Neuron (in vitro differentiated cells): ENCODE data around the gene RGMA.

Experiments used
- H2AFZ ChIP-seq: one replicate; pipeline ENCODE4 v1.6.1; 2013; ENCODE audit warnings: low read depth, mild to moderate bottlenecking, inconsistent platforms, low read length, moderate library complexity
- H3K27me3 ChIP-seq: one replicate; pipeline ENCODE4 v1.6.1; 2013; ENCODE audit warnings: low read length; ENCODE audit not compliant: insufficient read depth
- H3K36me3 ChIP-seq: one replicate; pipeline ENCODE4 v1.6.1; 2013; ENCODE audit warnings: low read length; ENCODE audit not compliant: insufficient read depth
- H3K4me1 ChIP-seq: one replicate; pipeline ENCODE4 v1.6.1; 2013; ENCODE audit warnings: low read length; ENCODE audit not compliant: insufficient read depth
- H3K4me3 ChIP-seq: 2 replicates; pipeline ENCODE4 v1.5.1; 2013; ENCODE audit warnings: mild to moderate bottlenecking, low read length, moderate library complexity
- H3K9me3 ChIP-seq: one replicate; pipeline ENCODE4 v1.6.1; 2013; ENCODE audit warnings: low read length

RGMA gene

DNA sequence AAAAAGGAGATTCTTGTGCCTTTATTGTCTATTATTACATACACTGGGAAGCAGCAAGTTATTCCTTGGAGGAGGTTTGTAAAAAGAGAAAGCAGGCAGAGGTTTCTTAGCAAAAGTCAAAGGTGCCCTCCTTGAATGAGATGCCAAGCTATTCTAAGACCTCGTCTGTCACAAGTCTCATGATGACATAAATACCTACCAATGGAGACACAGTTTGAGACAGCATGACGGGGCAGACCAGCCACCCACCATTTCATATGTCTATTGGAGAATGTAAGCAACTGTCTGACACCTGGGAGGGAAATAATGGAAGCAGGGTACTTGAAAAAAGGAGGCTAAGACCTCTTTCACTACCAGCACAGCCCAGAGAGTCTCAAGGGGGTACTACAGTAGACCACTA, 2.2 kb downstream of the RGMA start:
- H3K9me3 ChIP-seq = peaks cover 2% of the 10 kb centered on the region
- peaks cover 26% of the 10 kb centered on the region for H3K36me3 ChIP-seq
- H3K4me1 ChIP-seq = peaks cover 37% of the 10 kb centered on the region
- no peak overlapping the region for H2AFZ ChIP-seq
- no peaks in the 10 kb centered on the region for H3K27me3 ChIP-seq
- H3K4me3 ChIP-seq = peak overlapping the region; percentile 78

DNA sequence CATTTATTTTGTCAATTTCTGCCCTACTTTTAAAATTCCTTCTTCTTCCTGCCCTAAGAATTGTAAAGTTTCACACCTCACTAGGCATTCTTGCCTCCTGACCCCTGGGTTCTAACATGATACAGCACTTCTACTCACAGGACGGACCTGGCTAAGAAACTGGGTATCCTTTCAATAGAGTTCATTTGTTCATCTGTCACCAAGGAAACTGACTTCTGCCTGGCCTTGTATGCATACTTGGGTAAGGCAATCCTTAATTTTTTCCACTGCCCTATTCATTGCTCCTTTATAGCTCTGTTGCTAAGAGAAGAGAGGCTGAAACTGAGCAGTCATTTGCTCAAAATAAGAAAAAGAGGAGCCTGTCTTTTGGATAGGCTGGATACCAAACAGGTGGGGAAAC, 3.3 kb downstream of the RGMA start:
- H3K4me3 ChIP-seq = peak overlapping the region; percentile 78

GRCh38 chr15:93082861-93083260, 6.2 kb downstream of the RGMA start:
- peaks cover 53% of the 10 kb centered on the region for H3K4me1 ChIP-seq
- H2AFZ ChIP-seq = no peak overlapping the region
- H3K9me3 ChIP-seq = peaks cover 5% of the 10 kb centered on the region
- H3K36me3 ChIP-seq = peaks cover 33% of the 10 kb centered on the region
- no peak overlapping the region for H3K4me3 ChIP-seq
- H3K27me3 ChIP-seq = no peaks in the 10 kb centered on the region

More for the DNA sequence above, 3.3 kb downstream of the RGMA start:
- H3K36me3 ChIP-seq = peaks cover 26% of the 10 kb centered on the region
- H3K9me3 ChIP-seq = peaks cover 2% of the 10 kb centered on the region
- H2AFZ ChIP-seq = no peak overlapping the region
- H3K27me3 ChIP-seq = no peaks in the 10 kb centered on the region
- peaks cover 44% of the 10 kb centered on the region for H3K4me1 ChIP-seq

GRCh38 chr15:93081399-93081798, 7.6 kb downstream of the RGMA start:
- Histone ChIP-seq H2AFZ (no peak overlapping the region), H3K36me3 (peaks cover 40% of the 10 kb centered on the region), H3K9me3 (peaks cover 5% of the 10 kb centered on the region), H3K4me1 (peaks cover 43% of the 10 kb centered on the region), H3K27me3 (no peaks in the 10 kb centered on the region), H3K4me3 (no peak overlapping the region)

- Histone ChIP-seq H3K36me3 (peaks cover 40% of the 10 kb centered on the region), H3K9me3 (peaks cover 5% of the 10 kb centered on the region), H3K4me3 (no peak overlapping the region), H3K27me3 (no peaks in the 10 kb centered on the region), H2AFZ (no peak overlapping the region), H3K4me1 (peaks cover 41% of the 10 kb centered on the region)
These were observed 8.6 kb downstream of the RGMA start for GRCh38 chr15:93080451-93080850.

DNA sequence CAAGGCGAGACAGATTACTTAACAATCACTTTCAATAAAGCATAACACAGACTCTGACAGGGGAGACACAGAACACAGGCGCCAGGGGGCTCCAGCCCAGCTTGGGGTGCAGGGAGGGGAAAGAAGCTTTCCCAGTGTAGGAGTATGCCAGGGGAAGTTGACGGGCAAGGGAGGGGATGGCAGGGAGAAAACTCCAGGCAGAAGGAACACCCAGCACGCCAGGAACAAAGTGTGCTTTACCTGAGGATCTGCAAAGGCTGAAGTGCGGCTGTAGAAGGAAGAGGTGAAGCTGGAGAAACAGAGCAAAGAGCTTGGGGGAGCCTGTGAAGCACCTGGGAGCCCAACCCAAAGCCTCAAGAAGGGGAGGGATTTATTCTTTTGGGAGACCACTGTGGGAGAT, 12.1 kb downstream of the RGMA start:
- H3K9me3 ChIP-seq = peaks cover 3% of the 10 kb centered on the region
- no peak overlapping the region for H3K4me3 ChIP-seq
- no peaks in the 10 kb centered on the region for H3K27me3 ChIP-seq
- H3K4me1 ChIP-seq = peaks cover 48% of the 10 kb centered on the region
- no peak overlapping the region for H2AFZ ChIP-seq
- peaks cover 14% of the 10 kb centered on the region for H3K36me3 ChIP-seq

DNA sequence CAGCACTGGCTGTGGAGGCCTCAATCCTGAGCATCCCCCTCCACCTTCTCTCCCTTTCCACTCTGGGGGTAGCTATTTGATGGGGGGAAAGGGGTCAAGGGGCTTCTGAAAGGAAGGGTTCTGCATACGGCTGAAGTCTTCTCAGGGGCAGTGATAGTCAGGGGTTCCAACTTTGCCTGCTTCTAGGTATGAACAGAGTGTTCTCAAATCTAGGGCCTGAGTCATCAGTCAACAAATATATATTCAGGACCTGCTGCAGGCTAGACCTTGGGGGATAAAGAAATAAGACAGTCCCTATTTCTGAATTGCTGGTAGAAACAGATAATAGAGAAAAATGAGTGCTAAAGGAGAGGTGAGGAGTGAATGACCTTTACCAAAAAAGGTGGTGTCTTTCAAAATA, 12.8 kb downstream of the RGMA start:
- H2AFZ ChIP-seq = no peak overlapping the region
- peaks cover 19% of the 10 kb centered on the region for H3K36me3 ChIP-seq
- no peak overlapping the region for H3K4me3 ChIP-seq
- H3K9me3 ChIP-seq = peaks cover 3% of the 10 kb centered on the region
- no peaks in the 10 kb centered on the region for H3K27me3 ChIP-seq
- H3K4me1 ChIP-seq = peaks cover 52% of the 10 kb centered on the region

DNA sequence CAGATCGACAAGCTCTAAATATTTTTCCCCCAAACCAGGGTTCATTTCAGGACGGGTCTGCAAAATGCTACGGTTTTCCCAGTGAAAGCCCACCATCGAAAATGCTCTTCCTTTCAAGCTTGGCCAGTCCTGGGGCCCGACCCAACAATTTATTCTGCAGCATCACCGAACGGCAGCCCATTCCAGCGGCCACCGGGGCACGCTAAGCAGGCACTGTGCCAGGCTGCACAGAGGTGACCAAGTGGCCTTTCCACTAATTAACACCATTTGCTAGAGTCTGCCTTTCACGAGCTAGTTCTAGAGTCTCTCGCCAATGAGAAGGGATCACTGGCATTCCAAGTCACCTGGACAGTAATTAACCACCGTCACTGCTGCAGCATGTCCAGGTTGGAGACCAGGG, 14.4 kb downstream of the RGMA start:
- Histone ChIP-seq H2AFZ (no peak overlapping the region), H3K36me3 (peaks cover 32% of the 10 kb centered on the region), H3K4me3 (no peak overlapping the region), H3K4me1 (peaks cover 53% of the 10 kb centered on the region), H3K27me3 (no peaks in the 10 kb centered on the region), H3K9me3 (peaks cover 1% of the 10 kb centered on the region)

- peaks cover 41% of the 10 kb centered on the region for H3K36me3 ChIP-seq
- H3K27me3 ChIP-seq = no peaks in the 10 kb centered on the region
- H2AFZ ChIP-seq = no peak overlapping the region
- no peaks in the 10 kb centered on the region for H3K9me3 ChIP-seq
- peaks cover 58% of the 10 kb centered on the region for H3K4me1 ChIP-seq
- H3K4me3 ChIP-seq = peak overlapping the region; percentile 90
These were observed 15.5 kb downstream of the RGMA start for GRCh38 chr15:93073465-93073952.

DNA sequence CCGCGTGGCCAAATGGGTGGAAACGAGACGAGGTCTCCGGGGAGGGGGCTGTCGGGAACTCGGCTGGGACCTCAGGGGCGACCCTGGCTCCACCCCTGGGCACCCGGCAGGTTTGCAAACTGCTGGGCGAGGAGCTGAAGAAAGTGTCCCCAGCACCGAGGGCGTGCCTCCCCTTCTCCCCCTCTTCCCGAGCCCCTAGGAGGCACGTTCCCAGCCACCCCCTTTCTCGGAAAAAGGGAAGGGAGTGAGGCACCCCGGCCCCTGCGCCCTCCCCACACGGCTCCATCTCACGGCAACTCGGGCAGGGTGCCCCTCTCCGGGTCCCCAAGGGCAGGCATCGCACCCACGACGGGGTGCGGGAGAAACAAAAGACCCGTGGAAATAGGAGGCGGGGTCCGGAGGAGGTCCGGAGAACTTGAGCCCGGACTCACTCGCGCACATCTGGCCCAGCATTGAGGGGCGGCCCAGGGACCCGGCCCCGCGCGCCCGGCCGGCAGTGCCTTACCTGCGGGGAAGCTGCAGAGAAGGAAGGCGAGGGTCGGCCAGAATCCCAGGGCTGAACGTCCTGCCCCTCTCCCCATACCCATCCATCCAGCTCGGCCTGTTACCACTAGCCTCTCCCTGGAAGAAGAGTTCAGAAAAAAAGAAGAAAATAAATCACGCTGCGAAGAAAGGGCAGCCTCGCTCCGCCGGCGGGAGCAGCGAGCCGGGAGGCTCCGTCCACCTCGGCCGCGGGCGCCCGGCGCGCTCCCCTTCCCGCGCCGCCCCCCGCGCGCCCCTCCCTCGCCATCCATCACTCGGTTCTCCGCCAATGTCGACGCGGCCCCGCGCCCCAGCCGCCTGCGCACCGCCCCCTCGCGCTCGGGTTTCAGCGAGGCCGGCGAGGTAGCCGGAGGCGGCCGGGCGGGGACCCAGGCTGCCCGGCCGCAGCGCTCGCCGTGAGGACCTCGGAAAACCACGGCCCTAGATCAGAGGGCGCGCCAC, 16.3 kb downstream of the RGMA start:
- no peak overlapping the region for H2AFZ ChIP-seq
- peaks cover 60% of the 10 kb centered on the region for H3K4me1 ChIP-seq
- peak overlapping the region; percentile 90 for H3K4me3 ChIP-seq
- H3K9me3 ChIP-seq = peaks cover 2% of the 10 kb centered on the region
- peaks cover 46% of the 10 kb centered on the region for H3K36me3 ChIP-seq
- no peaks in the 10 kb centered on the region for H3K27me3 ChIP-seq

DNA sequence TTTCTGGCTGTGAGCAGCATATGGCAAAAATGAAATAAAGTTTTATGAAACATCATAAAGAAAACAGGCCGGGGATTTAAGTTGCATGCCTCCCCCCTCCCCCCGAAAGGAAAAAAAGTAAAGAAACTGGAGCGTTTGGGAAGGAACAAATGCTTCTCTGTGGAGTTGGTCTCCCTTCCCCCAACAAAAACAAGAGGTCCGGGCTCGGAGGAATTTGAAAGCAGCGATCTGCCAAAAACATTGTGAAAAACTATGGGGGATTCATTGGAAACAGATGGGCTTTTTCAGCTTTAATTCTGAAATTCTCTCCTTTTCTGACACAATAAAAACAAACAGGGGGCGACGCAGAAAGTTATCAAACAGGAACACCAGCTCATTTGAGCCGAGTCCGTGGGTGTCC, 17.0 kb downstream of the RGMA start:
- H2AFZ ChIP-seq = no peak overlapping the region
- H3K27me3 ChIP-seq = no peaks in the 10 kb centered on the region
- peaks cover 60% of the 10 kb centered on the region for H3K4me1 ChIP-seq
- H3K36me3 ChIP-seq = peaks cover 47% of the 10 kb centered on the region
- H3K4me3 ChIP-seq = peak overlapping the region; percentile 90
- H3K9me3 ChIP-seq = peaks cover 3% of the 10 kb centered on the region

DNA sequence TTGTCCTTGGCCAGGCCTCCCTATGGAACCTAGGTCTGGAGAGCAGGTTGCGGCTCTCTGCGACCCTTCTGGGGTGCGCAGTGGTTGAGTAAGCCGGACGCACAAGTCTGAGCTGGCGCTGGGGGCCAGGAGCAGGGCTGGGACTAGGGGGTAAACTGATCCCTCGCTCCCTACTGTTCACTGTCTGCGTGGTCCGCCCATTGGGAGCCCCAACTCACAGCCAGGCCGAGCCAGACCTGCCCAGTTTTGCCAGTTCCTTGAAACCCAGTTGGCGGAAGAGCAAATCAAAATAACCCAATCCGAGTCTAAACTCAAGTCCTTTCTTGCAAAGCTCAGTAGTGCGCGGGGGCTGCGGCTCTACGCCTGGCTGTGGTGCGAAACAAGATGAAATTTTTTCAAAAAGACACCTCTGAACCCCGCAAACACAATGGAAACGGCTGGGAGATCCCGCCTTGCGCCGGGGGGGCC, 17.5 kb downstream of the RGMA start:
- Histone ChIP-seq H3K4me3 (peak overlapping the region; percentile 90), H3K4me1 (peaks cover 58% of the 10 kb centered on the region), H3K36me3 (peaks cover 50% of the 10 kb centered on the region), H3K27me3 (no peaks in the 10 kb centered on the region), H3K9me3 (peaks cover 3% of the 10 kb centered on the region), H2AFZ (no peak overlapping the region)

DNA sequence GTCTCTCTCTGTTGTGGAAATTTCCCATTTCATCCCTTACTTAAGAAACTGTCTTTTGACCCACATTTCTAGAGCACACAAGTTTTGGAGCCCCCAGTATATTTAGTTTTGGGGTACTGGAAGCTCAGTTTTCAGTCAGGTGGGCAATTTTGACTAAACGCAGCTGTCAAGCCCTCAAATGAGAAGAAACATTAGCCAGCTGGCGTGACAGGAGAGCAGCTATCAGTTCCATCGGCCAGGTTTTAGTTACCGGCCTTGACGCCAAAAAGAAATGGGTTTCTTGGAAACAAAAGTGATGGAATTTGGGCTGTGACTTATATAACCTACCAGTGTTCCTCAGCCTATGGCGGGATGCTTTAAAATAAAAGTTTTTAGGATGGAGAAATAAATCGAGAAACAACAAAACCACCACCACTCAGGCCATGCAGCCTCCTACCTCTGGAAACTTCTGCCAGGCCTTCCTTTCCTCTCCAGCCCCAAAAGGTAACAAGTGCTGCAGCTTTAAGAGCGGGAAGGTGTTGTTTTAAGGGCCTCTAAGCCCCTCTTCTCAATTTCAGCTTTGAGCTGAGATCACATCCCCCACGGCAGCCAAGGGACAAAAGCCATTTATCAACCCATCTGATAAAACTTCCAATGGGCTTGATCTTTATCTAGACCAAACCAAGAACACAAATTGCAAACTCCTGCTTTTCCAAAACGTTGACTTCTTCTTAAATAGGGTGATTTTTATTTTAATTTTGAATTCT, 18.3 kb downstream of the RGMA start:
- H3K36me3 ChIP-seq = peaks cover 58% of the 10 kb centered on the region
- peaks cover 54% of the 10 kb centered on the region for H3K4me1 ChIP-seq
- peak overlapping the region; percentile 90 for H3K4me3 ChIP-seq
- H3K27me3 ChIP-seq = no peaks in the 10 kb centered on the region
- H3K9me3 ChIP-seq = peaks cover 3% of the 10 kb centered on the region
- H2AFZ ChIP-seq = no peak overlapping the region
